Subcutaneous adipose tissue (tissue), 4 donors: ENCODE measurements around the gene NELL1. TPM values are rescaled to one million over a fixed set of nuclear protein-coding genes. Genes with fewer than 3 reads are reported as not detected.

Source experiments
- total RNA-seq, 4 donors: library from RNA; depleted of rRNA; stranded (reverse); fragments of >200 nt; gene quantifications; one replicate each; pipeline ENCODE4 v1.1.0, GENCODE V29; 2016
- TF ChIP-seq, protein P1 (sequence below): fragments of 450-650 bp; IDR thresholded peaks from one replicate; pipeline ENCODE4 v1.5.1; 2016; ENCODE audit warnings: low read depth, mild to moderate bottlenecking, control low read depth, antibody characterized with exemption, moderate library complexity

Gene NELL1
- total RNA-seq, 4 donors from 2014 or later: not detected

DNA sequence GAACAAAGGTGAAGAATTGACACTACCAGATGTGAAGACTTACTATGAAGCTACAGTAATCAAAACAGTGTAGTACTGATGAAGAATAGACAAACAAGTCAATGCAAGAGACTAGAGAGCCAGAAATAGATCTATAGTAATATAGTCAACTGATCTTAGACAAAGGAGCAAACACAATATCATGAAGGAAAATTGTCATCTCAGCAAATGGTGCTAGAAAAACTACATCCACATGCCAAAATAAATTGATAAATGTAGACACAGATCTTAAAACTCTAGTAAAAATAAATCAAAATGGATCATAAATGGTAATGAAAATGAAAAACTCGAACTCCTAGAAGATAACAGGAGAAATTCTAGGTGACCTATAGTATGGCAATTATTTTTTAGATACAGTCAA is 609.5 kb downstream of the NELL1 start:
- TF ChIP-seq, protein P1, sequence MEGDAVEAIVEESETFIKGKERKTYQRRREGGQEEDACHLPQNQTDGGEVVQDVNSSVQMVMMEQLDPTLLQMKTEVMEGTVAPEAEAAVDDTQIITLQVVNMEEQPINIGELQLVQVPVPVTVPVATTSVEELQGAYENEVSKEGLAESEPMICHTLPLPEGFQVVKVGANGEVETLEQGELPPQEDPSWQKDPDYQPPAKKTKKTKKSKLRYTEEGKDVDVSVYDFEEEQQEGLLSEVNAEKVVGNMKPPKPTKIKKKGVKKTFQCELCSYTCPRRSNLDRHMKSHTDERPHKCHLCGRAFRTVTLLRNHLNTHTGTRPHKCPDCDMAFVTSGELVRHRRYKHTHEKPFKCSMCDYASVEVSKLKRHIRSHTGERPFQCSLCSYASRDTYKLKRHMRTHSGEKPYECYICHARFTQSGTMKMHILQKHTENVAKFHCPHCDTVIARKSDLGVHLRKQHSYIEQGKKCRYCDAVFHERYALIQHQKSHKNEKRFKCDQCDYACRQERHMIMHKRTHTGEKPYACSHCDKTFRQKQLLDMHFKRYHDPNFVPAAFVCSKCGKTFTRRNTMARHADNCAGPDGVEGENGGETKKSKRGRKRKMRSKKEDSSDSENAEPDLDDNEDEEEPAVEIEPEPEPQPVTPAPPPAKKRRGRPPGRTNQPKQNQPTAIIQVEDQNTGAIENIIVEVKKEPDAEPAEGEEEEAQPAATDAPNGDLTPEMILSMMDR: no peak

DNA sequence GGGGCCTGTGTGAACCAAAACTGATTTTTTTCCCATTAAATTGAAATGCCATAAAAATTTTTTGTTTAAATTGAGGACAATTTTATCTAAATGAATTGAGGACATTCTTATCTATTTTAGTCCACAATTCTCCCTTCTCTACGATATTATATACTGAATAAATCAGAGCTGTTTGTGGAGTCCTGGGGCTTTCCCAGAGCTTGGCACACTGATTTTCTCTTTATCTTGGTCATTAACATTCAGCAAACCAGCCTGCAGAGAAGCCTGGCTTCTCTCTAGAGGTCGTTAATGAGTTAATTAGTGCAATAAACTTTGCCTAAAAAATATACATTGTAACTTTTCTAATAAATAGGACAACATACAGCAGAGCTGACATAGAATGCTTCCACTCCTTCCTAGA is 615.7 kb downstream of the NELL1 start:
- TF ChIP-seq, protein P1: no peak

DNA sequence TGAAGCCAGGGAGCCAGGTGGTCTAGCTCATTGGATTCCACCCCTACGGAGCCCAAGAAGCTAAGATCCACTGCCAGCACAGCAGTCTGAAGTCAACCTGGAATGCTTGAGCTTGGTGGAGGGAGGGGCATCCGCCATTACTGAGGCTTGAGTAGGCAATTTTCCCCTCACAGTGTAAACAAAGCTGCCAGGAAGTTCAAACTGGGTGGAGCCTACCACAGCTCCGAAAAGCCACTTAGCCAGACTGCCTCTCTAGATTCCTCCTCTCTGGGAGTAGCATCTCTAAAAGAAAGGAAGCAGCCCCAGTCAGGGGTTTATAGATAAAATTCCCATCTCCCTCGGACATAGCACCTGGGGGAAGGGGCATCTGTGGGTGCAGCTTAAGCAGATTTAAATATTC is 620.3 kb downstream of the NELL1 start:
- TF ChIP-seq, protein P1: no peak

DNA sequence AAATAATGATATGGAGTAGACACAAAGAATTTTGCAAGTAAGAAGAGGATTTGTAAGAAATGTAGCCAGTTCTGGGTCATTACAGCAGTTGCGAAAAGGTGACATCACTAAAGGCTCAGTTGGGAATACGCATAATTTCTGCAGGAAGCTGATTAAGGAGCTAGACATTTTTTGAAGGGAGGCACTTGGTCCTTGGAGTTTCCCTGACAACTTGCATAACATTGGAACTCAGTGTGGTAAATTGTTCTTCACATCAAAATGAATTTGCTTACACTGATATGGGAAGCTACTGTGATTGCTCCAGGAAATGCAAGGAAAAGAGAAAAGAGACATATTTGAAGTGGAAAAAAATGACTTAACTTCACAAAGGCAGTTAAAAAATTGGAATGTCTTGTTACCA is 626.1 kb downstream of the NELL1 start:
- TF ChIP-seq, protein P1: no peak

DNA sequence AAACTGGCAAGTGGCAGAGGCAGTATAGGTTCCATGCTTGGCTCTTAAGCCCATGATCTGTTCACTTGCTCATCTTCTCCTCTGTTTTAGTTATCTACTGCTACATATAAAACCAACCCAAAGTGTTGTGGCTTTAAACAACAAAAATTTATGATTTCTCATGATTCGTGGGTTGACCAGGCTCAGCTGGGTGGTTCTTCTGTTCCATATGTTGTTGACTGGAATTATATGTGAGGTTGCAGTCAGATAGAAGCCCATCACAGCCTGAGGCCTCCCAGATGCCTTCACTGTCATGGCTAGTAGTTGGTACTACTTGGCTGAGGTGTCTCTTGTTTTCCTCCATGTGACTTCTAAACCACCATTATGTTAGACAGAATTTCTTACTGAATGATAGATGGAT is 632.6 kb downstream of the NELL1 start:
- TF ChIP-seq, protein P1: no peak

DNA sequence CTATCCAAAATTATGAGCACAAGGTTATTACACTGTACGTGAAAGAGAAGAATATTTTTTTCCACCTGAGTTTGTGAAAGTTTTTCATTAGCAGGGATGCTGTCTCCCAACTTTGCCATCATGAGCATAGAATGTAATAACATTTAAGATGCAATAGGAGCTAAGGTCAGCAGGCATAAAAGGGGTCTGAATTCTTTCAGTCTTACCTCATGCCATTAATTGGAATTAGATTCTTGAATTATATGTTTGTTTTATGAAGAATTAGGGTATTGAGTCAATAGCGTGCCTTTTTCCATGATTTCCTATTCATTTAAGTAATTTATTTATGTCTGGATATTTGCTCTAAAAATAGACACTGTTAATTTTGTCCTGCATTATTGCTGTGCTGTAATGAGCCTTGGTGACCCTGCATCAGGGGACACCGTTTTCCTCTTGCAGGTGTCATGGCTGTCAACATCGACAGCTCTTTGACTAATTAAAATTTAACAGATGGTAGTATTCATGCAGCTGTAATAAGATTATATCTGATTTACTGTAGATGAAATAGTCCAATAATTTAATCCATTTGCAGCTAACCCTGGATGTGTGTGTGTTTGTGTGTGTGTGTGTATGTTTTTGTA is 637.5 kb downstream of the NELL1 start:
- TF ChIP-seq, protein P1: no peak

DNA sequence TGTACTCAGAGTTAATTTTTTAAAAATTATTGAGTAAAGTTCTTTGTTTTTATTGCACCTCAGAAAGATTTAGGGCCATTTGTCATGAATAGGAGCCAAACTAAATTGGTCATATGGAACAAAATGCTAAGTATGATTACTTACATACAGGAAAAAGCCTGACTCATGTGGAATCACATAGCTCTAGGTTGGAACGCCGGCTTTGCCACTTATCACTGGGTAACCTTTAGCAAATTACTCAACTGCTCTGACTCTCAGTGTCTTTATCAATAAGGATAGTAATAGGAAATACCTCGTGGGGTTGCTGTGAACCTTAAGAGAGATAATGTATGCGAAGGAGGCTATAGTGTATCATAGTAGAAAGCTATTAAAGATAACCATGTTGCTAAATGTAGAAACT is 638.5 kb downstream of the NELL1 start:
- TF ChIP-seq, protein P1: no peak
